Peyer's patch (tissue), 4 donors: ENCODE results near the gene GABBR2.

ENCODE experiments used
- CTCF ChIP-seq, 6 experiments: fragments of 450-650 bp in 4 of 6; fragments of 200-600 bp in 2 of 6; sonication (generic) in 1 of 6; IDR thresholded peaks; one replicate each; pipeline ENCODE4 v1.5.1; 2017 to 2019; ENCODE audit warnings: antibody characterized with exemption in 6 of 6, mild to moderate bottlenecking in 3 of 6, moderate library complexity in 1 of 6
- POLR2A ChIP-seq, 2 donors: fragments of 450-650 bp; IDR thresholded peaks; one replicate each; pipeline ENCODE4 v1.5.1; 2017; ENCODE audit warnings: antibody characterized with exemption in 2 of 2, mild to moderate bottlenecking in 2 of 2, moderate library complexity in 2 of 2

- TF ChIP-seq CTCF (IDR thresholded peaks at IDR 0.05): peak; percentile 59 to 93 (median 90)
- no peak for TF ChIP-seq POLR2A (IDR thresholded peaks at IDR 0.05)
These were observed 445.0 kb downstream of the GABBR2 start for GRCh38 chr9:98263482-98264357.
